ENCODE measurements around the gene ASCC3.

Gene ASCC3

DNA sequence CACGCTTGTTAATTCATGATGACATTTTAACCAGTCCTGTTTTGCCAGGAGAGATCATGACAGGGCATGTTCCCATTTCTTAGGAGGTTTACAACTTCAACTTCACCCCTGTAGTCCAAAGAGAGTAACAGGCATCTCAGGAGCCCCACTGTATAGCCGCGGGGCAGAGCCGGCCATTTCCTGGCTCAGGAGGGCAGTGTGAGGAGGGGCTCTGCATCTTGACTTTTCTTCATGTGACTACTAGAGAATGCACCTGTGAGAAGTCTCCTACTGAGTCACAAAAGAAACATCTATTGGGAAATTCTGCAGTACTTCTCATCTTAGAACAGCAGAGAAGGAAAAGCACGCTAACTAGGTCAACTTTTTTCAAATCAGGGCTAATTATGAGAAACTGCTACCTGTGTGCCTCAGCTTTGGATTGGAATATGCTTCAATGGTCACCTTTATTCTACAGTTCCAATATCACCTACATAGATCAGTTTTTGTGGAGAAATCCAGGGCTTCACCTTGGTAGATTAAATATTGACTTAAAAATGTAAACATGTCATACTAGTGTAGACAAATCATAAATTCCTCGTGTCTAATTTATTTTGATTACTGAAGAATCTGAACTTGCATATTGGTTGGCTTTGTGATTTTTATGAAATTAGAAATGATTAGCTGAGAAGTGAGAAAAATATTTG is 387.8 kb downstream of the ASCC3 start:
- no peak for DNase-seq (ENCODE audit: low spot score)

DNA sequence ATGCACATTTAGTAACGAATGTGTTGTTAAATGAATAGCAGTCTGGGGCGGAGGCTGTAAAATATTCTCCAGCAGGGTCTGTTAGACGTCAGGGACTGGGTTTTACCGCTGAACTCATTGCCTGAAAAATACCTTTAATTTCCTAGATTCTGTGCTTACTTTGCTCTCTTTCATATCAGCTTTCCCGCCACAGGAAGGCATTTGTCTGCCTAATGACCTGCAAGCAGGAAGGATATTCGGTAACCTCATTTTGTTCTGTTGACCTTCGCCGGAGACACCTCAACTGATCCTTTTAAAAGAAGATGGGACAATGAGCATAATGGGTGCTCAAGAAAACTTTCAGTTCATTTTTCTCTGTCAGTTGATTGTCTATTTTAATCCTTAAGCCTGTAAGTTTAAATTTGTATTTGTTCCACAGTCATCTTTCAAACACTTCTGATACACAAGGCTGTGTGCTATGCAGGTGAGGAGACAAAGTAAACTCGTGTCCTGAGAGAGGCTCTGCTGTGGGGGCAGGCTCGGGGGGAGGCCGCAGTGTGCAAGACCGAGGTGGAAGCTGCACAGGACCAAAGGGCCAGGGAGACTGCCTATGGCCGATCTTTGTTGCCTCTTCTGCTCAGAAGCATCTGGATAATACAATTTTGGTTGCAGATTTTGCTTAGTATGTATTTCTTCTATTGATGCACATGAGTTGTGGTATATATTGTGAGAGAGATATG is 389.0 kb downstream of the ASCC3 start:
- DNase-seq (ENCODE audit: low spot score): no peak

DNA sequence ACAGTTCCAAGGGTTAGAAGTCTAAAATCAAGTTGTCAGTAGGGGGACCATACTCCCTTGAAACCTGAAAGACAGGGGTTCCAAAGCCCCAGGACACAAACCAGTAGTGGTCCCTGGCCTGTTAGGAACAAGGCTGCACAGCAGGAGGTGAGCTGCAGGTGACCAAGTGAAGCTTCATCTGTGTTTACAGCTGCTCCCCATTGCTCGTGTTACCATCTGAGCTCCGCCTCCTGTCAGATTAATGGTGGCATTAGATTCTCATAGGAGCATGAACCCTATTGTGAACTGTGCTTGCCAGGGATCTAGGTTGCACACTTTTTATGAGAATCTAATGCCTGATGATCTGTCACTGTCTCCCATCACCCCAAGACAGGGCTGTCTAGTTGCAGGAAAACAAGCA is 391.1 kb downstream of the ASCC3 start:
- DNase-seq (ENCODE audit: low spot score): no peak

DNA sequence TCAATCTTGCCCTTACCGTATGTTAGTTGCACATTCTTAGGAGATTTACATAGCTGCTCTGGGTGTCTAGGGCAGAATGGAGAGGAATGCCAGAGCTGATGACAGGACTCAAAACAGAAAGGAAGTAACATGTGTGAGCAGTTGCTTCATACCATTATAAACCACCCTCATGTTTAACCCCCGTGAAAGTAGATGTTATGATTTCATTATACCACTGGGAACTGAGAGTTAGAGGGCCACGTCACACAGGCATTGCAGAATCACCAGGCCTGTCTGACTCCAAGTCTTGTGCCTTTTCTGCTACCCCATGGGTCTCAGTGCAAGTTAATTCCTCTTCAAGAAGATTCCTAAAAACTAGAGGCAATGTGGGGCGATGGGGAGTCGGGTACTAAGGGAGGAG is 392.9 kb downstream of the ASCC3 start:
- DNase-seq (ENCODE audit: low spot score): no peak

DNA sequence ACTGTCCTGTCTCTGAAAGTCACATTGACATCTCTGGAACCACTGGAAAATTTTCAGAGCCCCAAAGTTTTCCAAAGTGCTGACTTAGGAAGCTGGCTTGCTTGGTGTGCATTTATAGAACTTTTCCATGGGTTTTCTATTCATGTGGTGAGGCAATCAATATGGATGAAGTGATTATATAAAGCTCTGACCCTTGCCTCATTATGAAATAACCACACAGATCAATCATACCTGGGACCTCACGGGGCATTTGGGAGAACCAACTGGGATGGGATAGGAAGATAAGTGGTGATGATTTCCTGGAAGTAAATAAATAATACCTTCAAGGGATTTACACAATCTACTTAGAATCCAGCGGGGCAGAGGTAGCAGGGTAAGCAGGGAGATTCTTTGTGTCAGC is 393.5 kb downstream of the ASCC3 start:
- DNase-seq (ENCODE audit: low spot score): no peak

DNA sequence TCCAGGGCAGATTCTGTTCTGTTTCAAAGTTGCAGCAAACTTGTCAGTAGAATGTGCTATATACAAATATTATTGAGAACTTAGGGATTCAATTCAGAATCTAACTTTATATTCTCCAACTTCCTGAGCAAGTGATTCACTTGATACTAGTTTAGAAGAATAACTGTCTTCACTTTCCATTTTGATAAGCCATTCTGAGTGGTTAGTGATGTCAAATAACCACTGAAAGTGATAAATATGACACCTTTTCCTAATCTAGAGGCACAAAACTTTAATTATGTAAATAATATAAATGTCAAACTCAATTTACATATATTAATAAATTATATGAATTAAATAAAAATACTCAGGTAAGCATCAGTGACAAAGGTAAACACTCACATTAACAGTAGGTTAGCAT is 395.9 kb downstream of the ASCC3 start:
- no peak for DNase-seq (ENCODE audit: low spot score)

DNA sequence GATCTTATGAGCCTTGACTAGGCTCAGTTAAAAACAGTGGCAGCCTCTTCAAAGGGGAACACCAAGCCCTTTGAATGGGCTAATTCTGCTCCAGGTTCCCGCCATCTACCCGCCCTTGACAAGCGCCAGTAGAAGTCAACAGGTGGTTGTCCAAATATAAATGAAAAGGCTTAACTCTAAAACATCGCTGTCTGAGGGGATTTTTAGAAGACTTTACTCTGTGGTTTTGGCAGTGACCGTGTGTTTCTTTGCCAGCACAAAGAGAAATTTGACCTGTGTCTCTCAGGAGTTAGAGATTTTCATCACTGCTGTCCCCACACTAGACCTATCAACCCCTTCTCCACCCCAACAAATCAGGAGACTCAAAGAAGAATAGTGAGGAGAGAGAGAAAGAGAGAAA is 396.7 kb downstream of the ASCC3 start:
- DNase-seq (ENCODE audit: low spot score): no peak

DNA sequence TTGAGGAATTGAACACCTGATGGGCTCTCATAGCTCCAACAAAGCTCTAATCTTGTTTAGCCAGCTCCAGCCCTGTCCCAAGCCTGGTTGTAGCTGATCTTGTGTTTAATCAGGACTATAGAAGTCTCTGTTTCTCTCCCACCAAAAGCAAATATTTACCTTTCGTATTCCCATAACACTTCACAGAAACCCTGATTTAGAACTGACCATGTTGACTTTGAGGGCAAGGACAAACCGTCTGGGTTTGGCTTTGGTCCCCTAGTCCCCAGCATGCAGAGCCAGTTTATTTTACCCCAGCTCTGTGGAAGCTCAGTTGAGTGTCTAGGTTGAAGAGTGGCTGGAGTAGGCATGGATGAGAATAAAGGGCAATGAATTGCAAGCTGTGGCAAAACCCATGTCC is 398.4 kb downstream of the ASCC3 start:
- DNase-seq (ENCODE audit: low spot score): no peak

DNA sequence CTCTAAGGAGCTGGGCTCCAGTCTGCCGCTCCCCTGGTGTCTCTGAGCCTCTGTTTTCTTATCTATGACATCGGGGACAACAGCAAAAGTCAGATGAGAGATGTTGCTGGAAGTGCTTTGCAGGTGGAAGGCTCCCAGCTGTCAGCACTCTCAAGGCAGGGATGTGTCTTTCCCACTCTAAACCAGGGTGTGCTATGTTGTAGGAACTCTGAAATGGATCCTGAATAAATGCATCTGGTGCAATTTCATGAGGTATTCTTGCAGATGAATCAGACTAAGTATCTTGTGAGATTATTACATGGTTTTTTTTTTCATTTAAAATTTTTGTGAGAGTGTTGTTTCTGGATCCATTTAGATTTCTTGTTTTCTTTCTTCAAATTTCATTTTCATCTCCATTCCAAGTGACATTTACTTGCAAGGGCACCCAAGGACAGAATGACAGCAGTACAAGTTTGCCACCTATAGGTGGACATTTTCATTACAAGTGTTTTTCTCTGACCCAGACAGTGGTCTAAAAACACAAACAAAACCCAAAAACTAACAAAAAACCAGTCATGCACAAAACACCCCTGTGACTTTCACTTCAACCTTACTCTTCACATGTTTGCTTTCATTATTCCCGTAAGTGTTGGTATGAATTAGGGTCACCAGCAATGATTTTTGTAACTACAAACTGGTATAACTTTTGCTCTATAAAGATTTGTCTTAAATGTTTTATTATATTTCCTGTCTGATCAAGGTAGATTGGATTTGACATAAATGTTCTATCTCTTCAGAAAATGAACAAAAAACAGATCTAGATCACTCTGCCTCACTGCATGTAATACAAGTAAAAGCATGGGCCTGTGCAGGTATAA is 401.7 kb downstream of the ASCC3 start:
- DNase-seq (ENCODE audit: low spot score): peak; percentile 66

DNA sequence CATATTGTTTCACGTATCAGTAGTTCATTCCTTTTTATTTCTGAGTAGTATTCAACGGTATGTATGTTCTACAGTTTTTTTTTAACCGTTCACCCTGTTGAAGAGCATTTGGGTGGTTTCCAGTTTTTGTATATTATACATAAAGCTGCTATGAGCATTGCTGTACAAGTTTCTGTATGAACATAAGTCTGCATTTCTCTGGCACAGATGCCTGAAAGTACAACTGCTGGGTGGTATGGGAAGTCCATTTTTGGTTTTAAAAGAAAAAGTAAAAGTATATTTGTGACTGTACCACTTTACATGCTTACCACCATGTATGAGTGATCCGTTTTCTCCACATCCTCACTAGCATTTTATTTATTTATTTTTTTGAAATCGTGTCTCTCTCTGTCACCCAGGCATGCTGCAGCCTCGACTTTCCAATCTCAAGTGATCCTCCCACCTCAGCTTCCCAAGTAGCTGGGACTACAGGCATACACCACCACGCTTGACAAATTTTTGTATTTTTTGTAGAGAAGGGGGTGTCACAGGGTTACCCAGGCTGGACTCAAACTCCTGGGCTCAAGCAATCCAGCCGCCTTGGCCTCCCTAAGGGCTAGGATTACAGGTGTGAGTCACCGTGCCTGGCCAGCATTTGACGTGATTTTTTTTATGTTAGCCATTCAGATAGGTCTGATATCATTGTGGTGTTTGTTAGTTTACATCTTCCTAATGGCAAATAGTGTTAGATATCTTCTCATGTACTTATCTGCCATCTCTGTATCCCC is 405.4 kb downstream of the ASCC3 start:
- DNase-seq (ENCODE audit: low spot score): peak; percentile 67

DNA sequence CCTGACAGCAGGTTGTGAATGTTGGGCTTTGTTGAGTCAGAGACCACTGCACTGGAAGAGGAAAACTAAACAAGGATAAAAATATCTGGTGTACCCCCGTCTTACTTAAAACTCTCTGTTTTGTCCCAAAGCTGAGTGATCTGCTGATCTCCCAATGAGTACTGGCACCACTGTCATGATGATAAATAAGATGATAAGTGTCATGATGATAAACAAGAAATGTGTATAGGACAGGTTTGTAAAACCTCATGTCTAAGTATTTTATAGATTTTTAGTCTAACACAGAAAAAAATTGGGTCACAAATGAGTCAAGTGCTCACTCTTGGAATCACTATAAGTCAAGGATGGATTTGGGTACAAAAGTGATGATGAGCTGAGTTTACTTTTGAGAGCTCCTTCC is 407.9 kb downstream of the ASCC3 start:
- DNase-seq (ENCODE audit: low spot score): peak; percentile 28

DNA sequence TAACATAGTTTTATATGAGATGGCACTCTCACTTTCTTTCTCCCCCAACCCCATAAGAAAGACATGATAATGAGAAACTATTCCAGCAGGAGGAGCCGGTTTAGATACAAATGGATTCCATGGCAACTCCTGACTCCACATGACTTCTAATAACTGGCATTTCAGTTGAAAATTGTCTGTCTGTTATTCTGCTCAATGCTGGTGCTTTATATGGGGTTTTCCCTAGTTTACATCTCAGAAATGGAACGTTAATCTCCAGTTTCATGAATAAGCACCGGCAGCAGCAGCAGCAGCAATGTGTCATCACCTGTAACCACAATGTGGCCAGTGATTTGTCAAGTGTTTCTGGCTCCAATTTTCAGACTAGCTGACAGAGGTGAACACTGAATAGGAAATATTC is 408.5 kb downstream of the ASCC3 start:
- DNase-seq (ENCODE audit: low spot score): peak; percentile 85

DNA sequence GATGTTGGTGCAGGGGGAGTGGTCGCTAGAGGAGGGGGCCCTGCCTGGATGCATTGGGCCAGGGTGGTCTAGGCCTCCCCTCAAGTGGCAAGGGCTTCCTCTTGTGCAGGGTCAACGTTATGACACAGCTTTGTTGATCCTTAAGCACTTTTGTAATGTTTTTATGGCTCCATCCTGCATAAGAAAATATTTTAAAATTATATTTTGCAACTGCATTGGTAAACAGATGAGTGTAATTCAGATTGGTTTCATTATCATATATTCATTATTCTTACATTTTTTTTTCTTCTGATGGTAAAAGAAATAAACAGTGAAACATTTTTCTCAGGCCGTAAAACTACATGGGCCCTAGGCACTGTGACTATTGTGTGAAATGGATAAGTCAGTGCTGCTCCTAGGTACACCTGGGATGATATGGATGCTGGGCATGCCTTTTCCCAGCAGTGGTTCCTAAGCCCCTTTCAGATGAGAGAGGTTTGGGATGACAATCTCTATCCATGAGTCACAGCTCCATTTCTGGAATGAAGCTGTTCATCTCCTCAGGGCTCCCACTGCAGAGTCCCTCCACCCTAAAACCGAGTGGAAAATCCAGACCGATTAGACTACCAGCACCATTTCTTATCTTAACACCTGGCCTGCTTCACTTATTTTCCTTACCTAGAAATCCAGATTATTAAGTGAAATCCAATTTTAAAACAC is 410.6 kb downstream of the ASCC3 start:
- DNase-seq (ENCODE audit: low spot score): no peak

DNA sequence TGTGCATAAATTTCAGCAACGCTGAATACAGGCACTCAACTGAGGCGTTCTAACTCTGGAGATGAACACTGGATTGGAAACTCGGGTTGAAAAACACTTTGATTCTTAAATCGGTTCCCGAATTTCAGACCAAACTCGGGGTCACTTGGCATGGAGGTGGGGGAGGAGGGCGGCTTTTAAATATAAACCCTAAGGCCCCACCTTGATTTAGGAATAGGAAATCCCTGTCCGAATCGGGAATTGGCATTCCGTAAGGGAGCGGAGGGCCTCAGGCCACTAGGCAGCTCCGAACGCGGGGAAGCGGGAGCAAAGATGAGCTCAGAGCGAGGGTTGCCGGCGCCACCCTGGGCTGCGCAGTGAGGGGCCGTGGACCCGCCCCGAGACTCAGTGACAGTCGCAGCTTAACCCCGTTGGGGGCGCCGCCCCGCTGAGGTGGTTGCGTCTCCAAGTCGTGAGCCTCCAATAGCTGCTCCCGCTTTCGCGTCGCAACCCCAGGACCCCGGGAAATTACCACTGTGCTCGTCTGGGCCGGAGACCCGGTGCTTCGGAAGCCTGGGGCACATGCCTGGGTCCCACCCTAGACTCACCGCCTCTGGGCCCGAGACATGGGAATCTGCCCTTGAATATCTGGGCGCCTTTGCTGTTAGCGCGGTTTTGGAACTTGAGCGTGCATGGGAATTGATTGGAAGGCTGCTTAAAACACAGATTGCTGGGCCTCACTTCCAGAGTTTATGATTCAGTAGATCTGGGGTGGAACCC is 411.8 kb downstream of the ASCC3 start:
- no peak for DNase-seq (ENCODE audit: low spot score)

DNA sequence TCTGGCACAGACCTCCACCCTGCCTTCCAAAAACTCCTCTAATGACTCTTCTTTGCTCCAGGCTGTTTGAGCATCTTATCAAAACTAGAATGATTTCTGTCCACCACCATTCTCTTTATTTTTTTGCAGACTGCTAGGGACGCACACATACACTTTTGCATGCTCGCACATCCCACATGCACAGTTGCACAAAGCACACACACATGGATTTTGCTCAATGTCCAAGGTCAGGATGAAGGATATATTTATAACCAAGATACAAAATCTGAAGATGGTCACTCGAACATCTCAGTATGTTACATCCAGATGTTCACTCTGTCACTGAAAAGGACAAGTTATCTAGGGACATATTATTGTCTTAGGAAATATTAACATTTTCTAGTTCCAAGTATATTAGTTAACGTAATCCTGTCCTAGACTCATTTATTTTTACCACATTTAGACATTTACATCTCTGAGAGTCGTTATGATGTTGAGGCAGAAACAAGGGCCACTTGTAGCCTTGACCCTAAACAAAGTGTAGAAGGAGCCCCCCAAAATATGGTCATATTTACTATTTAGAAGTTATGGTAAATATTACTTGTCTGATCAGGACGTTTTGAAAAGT is 413.0 kb downstream of the ASCC3 start:
- no peak for DNase-seq (ENCODE audit: low spot score)

DNA sequence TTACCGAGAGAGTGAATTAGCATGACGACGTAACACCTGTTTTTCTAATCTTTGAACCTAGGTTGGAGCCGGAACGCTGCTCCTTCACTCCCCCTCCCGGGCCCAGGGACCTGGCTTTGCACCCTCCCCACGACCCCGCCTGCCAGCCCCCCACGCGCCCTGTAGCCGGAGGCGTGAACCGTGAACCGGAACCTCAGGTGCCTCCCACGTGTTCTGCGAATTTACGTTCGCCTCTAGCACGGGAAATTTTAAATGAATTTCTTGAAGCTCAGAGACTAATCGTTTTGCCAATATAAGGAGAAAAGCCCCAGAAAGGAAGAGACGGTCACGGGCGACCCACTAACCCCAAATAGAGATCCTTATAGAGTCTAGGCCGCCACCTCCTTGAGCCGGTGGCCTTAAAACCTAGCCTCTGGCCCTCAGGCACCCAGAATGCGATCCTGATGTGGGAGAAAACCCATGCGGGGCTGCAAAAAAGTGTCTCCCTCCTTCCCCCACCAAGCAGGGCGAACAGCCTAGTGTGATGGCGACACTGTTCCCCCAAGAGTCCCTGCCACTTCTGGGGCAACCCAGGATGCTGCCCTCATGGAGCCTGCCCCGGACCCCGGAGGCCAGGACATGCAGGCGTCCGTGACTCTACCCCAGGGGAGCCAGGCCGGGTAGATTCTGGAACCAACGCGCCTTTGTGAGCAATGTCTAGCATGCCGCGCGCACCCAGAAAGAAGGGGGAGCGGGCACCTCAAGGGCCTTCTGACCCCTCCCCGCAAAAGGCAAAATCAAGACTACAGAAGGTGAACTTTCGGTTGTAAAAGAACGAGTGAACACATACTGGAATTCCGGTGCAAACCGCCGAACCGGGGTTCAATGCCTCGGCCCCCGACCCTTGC is 413.8 kb downstream of the ASCC3 start:
- DNase-seq (ENCODE audit: low spot score): no peak

DNA sequence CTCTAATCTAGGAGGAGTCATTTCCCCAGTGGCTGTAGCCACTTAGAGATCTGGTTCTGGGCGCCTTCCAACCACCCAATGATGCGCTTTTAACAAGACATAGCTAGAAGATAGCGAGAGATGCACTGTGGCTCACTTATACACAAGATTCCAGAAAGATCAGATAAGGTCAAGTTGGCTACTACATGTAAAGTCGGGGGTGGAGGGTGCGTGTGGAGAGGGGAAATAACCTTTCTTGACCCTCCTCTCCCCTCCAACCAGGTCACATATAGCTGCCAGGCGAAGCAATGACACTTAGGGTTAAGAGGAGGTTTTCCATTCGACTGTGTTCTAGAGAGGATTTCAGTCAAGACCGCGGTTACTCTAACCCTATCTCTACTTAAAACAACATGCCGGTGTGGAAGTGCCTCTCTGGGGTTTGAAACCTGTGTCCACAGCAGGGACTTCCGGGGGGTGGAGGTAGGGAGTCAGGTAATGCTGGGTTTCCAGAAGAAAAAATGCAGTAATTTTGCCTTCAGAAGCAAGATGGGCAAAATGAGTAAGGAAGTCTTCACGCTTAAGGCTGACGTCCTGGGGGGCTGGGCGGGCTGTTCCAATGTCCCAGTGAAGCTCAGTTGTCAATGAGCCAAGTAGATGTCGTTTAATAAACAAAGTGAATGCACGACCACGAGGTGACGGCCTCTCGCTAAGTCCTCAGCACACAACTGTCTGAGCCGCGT is 414.6 kb downstream of the ASCC3 start:
- no peak for DNase-seq (ENCODE audit: low spot score)

DNA sequence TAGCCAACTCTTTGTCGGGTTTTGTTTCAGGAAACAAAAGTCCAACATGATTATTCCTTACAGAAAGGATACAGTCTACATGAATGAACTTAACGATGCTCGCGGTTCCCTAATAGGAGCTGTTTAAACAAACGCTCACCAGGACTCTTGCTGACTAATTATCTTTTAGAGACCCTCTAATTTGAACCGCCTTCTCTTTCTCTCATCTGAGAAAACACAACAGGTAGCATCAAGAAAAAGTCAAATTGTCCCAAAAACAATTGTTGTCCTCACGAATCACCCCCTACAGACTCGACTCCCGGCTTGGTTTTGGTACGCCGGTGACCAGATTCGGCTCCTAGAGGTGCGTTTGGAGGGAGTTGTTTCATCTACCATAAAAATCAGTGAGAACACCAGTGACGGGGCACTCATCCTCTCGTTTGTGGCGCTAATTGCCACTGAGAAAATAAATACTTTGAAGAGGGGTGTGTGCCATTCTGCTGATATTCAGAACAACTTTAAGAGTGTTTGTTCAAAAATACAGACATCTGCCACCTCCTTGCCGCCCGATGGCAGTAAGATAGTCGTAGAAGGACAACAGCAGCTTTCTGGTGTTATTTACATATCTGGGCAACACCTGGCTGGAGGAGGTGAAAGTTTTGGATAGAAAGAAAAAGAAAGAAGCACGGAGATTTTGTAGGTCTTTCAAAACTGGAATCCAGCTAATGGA is 415.3 kb downstream of the ASCC3 start:
- DNase-seq (ENCODE audit: low spot score): no peak

All from activated CD4-positive, alpha-beta T cell treated with anti-CD3 and anti-CD28 coated beads, Interleukin-2, Interleukin-4, amounts not matched to agents 100 ng/mL and 50 ng/mL, durations not matched to agents 16 hours and 8 hours (primary cell).